GM19043 (cell line): ENCODE results near the gene NLRP6.

Experiments
- ATAC-seq: cut with Tn5 transposase; IDR thresholded peaks from one replicate; pipeline ENCODE4 v1.9.1; 2021; ENCODE audit warnings: low read depth; ENCODE audit not compliant: unreplicated experiment

The NLRP6 gene

GRCh38 chr11:255176-255575 lies 23.0 kb upstream of the NLRP6 start:
- ATAC-seq, result no peak

GRCh38 chr11:255816-256215 lies 22.4 kb upstream of the NLRP6 start:
- no peak for ATAC-seq

- ATAC-seq, result no peak
Observed at GRCh38 chr11:256952-257737, 21.1 kb upstream of the NLRP6 start.

GRCh38 chr11:257766-258493 lies 20.3 kb upstream of the NLRP6 start:
- ATAC-seq, result no peak

GRCh38 chr11:259413-259812 lies 18.8 kb upstream of the NLRP6 start:
- no peak for ATAC-seq

GRCh38 chr11:261624-262023 lies 16.6 kb upstream of the NLRP6 start:
- no peak for ATAC-seq

- ATAC-seq, result no peak
Observed at GRCh38 chr11:266676-267439, 11.3 kb upstream of the NLRP6 start.

GRCh38 chr11:267491-267994 lies 10.7 kb upstream of the NLRP6 start:
- no peak for ATAC-seq

- ATAC-seq, result peak; percentile 29
Observed at GRCh38 chr11:268716-269145, 9.5 kb upstream of the NLRP6 start.

- peak; percentile 76 for ATAC-seq
Observed at GRCh38 chr11:269146-269890, 8.9 kb upstream of the NLRP6 start.

GRCh38 chr11:270451-271318 lies 7.5 kb upstream of the NLRP6 start:
- no peak for ATAC-seq

- no peak for ATAC-seq
Observed at GRCh38 chr11:271319-271715, 6.9 kb upstream of the NLRP6 start.

GRCh38 chr11:272195-272930 lies 5.8 kb upstream of the NLRP6 start:
- no peak for ATAC-seq

- ATAC-seq, result no peak
Observed at GRCh38 chr11:272931-273198, 5.3 kb upstream of the NLRP6 start.

GRCh38 chr11:276219-276618 lies 2.0 kb upstream of the NLRP6 start:
- no peak for ATAC-seq

GRCh38 chr11:279040-279965 lies 1.1 kb downstream of the NLRP6 start:
- no peak for ATAC-seq

- ATAC-seq, result no peak
Observed at GRCh38 chr11:279966-280705, 1.9 kb downstream of the NLRP6 start.
